GM21528 (cell line): ENCODE measurements around the gene HYAL3.
"Not testable (repeated sequence)": the region's sequence is repeated elsewhere in the genome, so short reads cannot be mapped to it uniquely, and the experiment has no call there.

Source experiments
- ATAC-seq: cut with Tn5 transposase; IDR thresholded peaks from one replicate; pipeline ENCODE4 v1.9.1; 2021; ENCODE audit warnings: mild to moderate bottlenecking, moderate library complexity; ENCODE audit not compliant: unreplicated experiment, low FRiP score

Gene HYAL3

GRCh38 chr3:50272911-50273688, 26.1 kb downstream of the HYAL3 start:
- peak; percentile 60 for ATAC-seq

- not testable (repeated sequence) for ATAC-seq
Observed at GRCh38 chr3:50272538-50272910, 26.7 kb downstream of the HYAL3 start.

DNA sequence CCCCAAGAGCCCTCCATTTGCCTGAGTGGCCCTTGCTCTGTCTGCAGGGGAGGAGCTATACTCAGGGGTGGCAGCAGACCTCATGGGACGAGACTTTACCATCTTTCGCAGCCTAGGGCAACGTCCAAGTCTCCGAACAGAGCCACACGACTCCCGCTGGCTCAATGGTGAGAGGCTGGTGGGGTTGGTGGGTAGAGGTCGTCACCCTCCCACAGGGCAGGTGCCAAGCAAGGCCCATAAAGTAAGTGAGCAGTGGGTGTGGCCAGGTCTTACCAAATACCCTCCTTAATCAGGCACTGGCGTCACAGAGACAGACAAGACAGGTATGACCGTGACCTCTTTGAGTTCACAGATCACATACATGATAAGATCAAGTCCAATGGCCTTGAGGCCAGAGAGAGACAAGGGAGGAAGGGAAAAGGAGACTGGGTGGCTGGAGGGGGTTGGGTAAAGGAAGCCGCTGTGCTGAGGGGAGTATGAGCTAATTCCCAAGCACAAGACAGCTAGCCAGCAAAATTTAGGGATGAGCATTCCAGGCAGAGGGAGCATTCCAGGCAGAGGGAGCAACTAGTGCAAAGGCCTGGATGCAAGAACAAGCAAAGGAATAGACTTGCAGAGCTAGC, 27.8 kb downstream of the HYAL3 start:
- no peak for ATAC-seq

GRCh38 chr3:50270422-50271224, 28.6 kb downstream of the HYAL3 start:
- ATAC-seq: no peak

DNA sequence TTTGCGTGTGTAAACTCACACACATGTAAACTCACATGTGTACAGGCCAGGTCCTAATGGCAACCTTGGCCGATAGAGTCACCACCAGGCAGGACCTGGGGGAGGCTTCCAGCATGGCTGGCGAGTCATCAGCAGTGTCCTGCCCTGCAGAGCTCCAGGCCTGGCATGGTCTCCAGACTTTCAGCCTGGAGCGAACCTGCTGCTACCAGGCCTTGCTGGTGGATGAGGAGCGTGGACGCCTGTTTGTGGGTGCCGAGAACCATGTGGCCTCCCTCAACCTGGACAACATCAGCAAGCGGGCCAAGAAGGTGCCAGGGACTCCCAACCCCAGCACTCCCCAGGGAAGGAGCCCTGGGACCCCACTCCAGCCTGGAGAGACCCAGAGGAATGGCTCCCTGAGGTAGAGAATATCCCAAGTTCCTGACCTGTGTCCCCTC, 29.2 kb downstream of the HYAL3 start:
- ATAC-seq: no peak

- no peak for ATAC-seq
Observed at GRCh38 chr3:50269460-50269859, 29.7 kb downstream of the HYAL3 start.

GRCh38 chr3:50268703-50269451, 30.3 kb downstream of the HYAL3 start, which contains the start of gene SEMA3B:
TSS of gene SEMA3B (plus strand) at chr3:50269147. CDS start at chr3:50269241, 94 bp downstream.
- no peak for ATAC-seq

DNA sequence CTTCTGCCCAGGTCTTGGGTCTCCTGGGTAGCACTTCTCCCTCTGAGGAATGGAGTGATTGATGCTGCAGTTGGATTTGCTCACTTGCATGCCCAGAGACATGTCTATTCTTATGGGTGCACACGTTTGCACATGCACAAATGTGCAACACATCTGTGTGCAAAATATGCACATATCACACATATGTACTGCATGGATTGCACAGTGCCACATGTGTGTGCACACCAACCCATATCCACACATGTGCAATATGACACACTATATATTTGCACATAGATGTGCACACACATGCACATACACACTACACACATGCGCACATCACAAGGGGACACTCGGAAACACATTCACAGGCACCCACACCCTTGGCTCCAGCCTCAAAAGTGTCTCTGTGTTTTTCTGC, 30.9 kb downstream of the HYAL3 start:
- no peak for ATAC-seq

GRCh38 chr3:50267280-50267913, 31.8 kb downstream of the HYAL3 start:
- ATAC-seq: no peak

DNA sequence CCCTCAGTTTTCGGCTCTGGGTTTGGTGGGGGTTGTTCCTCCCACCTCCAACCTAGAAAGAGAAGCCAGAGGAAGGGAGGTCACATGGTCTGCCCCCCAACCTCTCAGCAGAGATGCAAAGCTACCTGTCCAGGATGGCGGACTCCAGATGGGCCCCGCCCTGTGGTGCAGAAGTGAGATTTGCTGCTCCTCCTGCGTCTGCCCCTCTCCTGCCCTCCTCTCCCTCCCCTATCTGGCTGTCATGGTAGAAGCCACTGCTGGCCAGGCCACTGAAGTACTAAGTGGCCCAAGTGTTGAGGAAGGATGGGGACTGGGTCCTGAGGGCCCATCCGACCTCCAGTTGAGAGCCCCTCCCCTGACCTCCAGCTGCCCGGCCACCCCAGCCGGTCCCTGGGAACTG, 32.4 kb downstream of the HYAL3 start:
- no peak for ATAC-seq

- no peak for ATAC-seq
Observed at GRCh38 chr3:50266017-50266416, 33.2 kb downstream of the HYAL3 start.

DNA sequence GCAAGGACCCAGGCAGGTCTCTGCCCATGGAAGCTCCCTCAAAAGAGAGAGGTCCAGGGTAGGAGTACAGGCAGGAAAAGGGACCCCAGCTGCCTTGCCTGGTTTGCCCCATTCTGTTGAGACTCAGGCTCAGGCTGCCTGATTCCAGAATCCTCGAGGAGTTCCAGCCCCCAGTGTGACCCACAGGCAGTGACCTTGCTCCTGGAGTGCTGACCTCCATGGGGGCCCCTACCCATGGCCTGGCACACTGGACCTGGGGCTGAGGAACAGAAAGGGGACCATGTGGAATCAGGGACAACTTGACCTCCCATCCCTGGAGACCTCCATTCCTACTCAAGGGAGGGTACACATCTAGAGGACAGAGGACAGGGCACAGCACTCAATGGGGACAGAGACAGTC, 33.6 kb downstream of the HYAL3 start:
- no peak for ATAC-seq

DNA sequence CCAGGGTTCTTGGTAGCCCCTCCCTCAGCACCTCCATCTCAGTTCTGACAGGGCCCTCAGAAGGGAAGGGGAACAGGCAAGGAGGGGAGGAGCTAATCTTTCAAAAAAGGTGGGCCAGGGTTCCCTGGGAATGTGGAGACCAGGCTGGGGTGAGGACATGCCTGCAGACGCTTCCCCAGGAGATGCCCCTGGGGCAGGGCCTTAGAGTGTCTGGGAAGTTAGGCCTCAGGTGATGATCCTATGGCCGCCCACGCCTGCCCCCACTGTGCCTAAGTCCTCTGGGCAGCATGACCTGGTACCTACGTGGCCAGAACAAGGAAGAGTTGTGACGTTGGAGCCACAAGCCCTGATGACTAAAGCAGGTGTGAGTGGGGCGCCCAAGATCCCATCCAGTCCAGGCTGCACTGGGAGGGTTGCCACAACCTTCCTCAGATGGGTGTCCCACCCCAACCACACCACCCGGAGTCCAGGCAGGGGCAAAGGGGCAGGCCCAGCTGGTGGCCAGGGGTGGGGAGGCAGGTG, 34.2 kb downstream of the HYAL3 start:
- ATAC-seq: no peak

- ATAC-seq: no peak
Observed at GRCh38 chr3:50264383-50264963, 34.7 kb downstream of the HYAL3 start.

DNA sequence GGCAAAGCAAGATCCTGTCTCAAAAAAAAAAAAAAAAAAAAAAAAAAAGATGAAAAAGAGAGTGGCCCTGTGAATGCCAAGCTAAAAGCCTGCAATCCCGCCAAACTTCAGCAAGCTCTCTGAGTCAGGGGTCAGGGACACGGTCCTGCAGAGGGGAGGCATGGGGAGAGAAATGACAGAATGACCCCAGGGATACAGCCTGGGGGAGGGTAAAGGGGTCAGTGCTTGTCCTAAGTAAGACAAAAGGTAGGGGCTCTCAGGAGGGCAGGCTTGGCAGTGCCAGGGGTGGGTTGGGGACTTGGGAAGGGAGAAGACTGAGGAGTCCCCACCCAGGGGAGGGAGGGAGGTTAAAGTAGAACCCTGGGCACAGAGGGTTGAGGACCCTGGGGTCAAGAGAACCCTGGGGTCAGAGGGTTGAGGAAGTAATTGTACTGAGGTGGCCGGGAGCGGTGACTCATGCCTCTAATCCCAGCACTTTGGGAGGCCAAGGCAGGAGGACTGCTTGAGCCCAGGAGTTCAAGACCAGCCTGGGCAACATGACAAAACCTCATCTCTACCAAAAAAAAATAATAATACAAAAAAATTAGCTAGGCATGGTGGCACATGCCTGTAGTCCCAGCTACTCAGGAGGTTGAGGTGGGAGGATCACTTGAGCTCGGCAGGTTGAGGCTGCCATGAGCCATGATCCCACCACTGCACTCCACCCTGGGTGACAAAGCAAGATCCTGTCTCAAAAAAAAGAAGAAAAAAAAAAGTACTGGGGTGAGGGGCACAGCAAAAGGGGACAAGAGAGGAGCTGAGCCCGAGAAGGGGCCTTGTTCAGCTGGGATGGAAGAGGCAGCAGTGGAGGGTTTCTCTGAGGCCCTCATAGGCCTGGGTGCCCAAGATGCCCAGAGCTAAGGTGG, 35.5 kb downstream of the HYAL3 start:
- no peak for ATAC-seq

GRCh38 chr3:50262778-50263177, 36.4 kb downstream of the HYAL3 start:
- ATAC-seq: no peak

DNA sequence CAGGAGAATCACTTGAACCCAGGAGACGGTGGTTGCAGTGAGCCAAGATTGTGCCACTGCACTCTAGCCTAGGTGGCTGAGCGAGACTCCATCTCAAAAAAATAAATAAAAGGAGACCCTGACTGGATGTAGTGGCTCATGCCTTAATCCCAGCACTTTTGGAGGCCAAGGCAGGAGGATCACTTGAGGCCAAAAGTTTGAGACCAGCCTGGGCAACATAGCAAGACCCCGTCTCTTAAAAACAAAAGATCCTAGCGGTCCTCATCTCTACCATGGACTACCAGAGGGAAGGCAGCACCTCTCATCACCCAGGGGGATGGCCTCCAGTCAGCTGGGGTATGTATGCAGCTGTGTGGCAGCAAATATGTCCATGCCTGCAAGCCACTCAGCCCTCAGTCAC, 37.0 kb downstream of the HYAL3 start:
- not testable (repeated sequence) for ATAC-seq

DNA sequence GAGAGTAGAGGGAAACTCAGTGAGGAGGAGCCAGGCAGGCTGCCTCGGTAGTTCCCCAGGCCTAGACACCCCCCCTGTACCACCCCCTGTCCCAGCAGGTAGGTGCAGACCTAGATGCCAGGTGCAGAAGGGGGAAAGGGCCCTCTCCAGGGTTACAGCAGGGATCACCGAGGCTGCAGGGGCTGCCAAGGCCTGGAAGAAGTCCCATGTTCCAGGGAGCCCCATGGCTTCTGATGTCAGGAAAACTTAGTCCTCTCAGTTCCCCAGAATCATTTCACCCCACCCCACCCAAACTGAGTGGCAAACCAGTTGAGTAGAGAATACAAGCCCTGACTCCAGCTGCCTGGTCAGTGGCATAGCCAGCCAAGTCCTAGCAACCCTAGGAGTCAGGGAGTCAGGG, 37.7 kb downstream of the HYAL3 start:
- no peak for ATAC-seq
